T-cell (primary cell): ENCODE data around the gene BRD3. TPM values are rescaled to one million over a fixed set of nuclear protein-coding genes. Genes with fewer than 3 reads are reported as not detected.

ENCODE experiments used
- ATAC-seq, 4 experiments: fragments of 200-7000 bp in 3 of 4; fragments of 150-1000 bp in 1 of 4; cut with Tn5 transposase; replicated peaks in 1 of 4; 1 replicate in 3 of 4; 2 replicates in 1 of 4; pipeline ENCODE4 v1.10.0; 2021; ENCODE audit warnings: moderate library complexity in 3 of 4, mild to moderate bottlenecking in 2 of 4, moderate number of reproducible peaks in 1 of 4
- CTCF ChIA-PET, 2 donors: fragments of 300-600 bp; sonication (Branson Sonifier 250); formaldehyde crosslinking; loops; one replicate each; lab custom pipeline; 2022; ENCODE audit warnings: antibody characterized with exemption in 2 of 2; lab: Charles Lee
- POLR2A ChIA-PET, 2 donors: fragments of 300-600 bp; sonication (Branson Sonifier 250); formaldehyde crosslinking; loops; one replicate each; lab custom pipeline; 2022; ENCODE audit warnings: antibody characterized with exemption in 2 of 2; lab: Charles Lee
- DNase-seq, 35 experiments: peaks; one replicate each; pipeline versions ENCODE4 v3.0.0 to v3.0.0-alpha.2; 2013 to 2023
- H3K27ac ChIP-seq: one replicate; pipeline ENCODE4 v1.5.1; 2013; ENCODE audit warnings: low read length
- H3K27me3 ChIP-seq, 2 experiments: replicated peaks in 1 of 2; 1 replicate in 1 of 2; 2 replicates in 1 of 2; pipeline versions ENCODE4 v1.6.1 to v1.7.0; 2013; ENCODE audit warnings: low read length in 1 of 2, mixed read lengths in 1 of 2; ENCODE audit not compliant: control insufficient read depth in 2 of 2, insufficient read depth in 2 of 2; ENCODE audit errors: extremely low read depth in 1 of 2
- H3K36me3 ChIP-seq, 2 donors: 1 replicate in 1 of 2; 2 replicates in 1 of 2; pipeline versions ENCODE4 v1.6.1 to v1.7.0; 2013; ENCODE audit warnings: low read length in 1 of 2; ENCODE audit not compliant: control insufficient read depth in 2 of 2, insufficient read depth in 1 of 2; ENCODE audit errors: extremely low read depth in 1 of 2
- H3K4me1 ChIP-seq, 2 experiments: 1 replicate in 1 of 2; 2 replicates in 1 of 2; pipeline versions ENCODE4 v1.6.1 to v1.7.0; 2013; ENCODE audit warnings: low read length in 2 of 2, mixed read lengths in 1 of 2; ENCODE audit not compliant: insufficient read depth in 2 of 2, control insufficient read depth in 1 of 2; ENCODE audit errors: extremely low read depth in 1 of 2
- H3K4me3 ChIP-seq, 2 donors: 1 replicate in 1 of 2; 2 replicates in 1 of 2; pipeline versions ENCODE4 v1.5.1 to v1.7.0; 2013; ENCODE audit warnings: mild to moderate bottlenecking in 2 of 2, low read length in 1 of 2, moderate library complexity in 1 of 2; ENCODE audit not compliant: control insufficient read depth in 1 of 2; ENCODE audit errors: extremely low read depth in 1 of 2
- H3K9me3 ChIP-seq: 2 replicates; pipeline ENCODE4 v1.7.0; 2013
- H3K27ac Mint-ChIP-seq, 2 donors: one replicate each; pipeline ENCODE4 v1.8.0; 2020 to 2021; ENCODE audit warnings: mild to moderate bottlenecking in 2 of 2, mixed read lengths in 2 of 2
- H3K27me3 Mint-ChIP-seq, 2 donors: one replicate each; pipeline ENCODE4 v1.8.0; 2021 to 2022; ENCODE audit warnings: mixed read lengths in 2 of 2
- H3K36me3 Mint-ChIP-seq: one replicate; pipeline ENCODE4 v1.8.0; 2021; ENCODE audit warnings: mixed read lengths
- H3K4me1 Mint-ChIP-seq, 3 donors: one replicate each; pipeline ENCODE4 v1.8.0; 2020 to 2022; ENCODE audit warnings: mixed read lengths in 3 of 3, mild to moderate bottlenecking in 1 of 3
- H3K4me3 Mint-ChIP-seq, 3 donors: one replicate each; pipeline ENCODE4 v1.8.0; 2020 to 2022; ENCODE audit warnings: mild to moderate bottlenecking in 3 of 3, mixed read lengths in 3 of 3, moderate library complexity in 3 of 3
- H3K9me3 Mint-ChIP-seq, 3 donors: one replicate each; pipeline ENCODE4 v1.8.0; 2020 to 2022; ENCODE audit warnings: mixed read lengths in 3 of 3
- WGBS: methylation state at CpG from one replicate; pipeline ENCODE4 v1.1.5; 2013; ENCODE audit warnings: missing lambda C conversion rate; ENCODE audit not compliant: insufficient coverage; 5-methylcytosine and 5-hydroxymethylcytosine counted together
- total RNA-seq, 35 experiments: library from RNA in 6 of 35; stranded (reverse) in 6 of 35; fragments of 120-200 nt in 1 of 35; gene quantifications; one replicate each; pipeline versions ENCODE4 v1.2.1 to v1.2.4 and lab custom pipeline; 2013 to 2026

The BRD3 gene
- total RNA-seq, 5 donors from 2014 or later (not counting 1 experiment from before 2014, with no cell fraction given): 33.7 to 63.7 (median 58.2) TPM

DNA sequence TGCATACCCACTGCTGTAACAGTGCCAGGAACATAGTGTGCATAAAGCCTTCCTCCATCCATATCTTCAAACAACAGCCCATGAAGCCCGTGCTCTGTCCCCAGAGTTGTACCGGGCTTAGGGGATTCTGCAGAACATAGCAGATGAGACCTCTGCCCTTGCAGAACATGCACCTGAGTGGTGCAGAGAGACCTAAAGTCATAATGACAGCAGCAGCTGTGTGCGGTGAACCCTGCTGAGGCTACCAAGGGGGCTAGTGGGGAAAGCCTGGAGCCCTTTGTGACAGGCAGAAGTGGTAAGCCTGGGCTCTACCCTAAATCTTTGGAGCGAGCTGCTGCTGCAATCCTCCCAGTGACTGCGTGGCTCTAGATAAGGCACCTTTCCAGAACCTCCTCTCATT lies 32.2 kb upstream of the BRD3 start:
- ATAC-seq (no peak), DNase-seq (no peak)
- Histone ChIP-seq H3K36me3 (no peaks in the 10 kb centered on the region), H3K27ac (no peak overlapping the region), H3K4me1 (no peaks in the 10 kb centered on the region), H3K4me3 (no peak overlapping the region), H3K27me3 (peaks cover 0 to 47% of the 10 kb centered on the region in 2 experiments), H3K9me3 (no peaks in the 10 kb centered on the region)
- Mint-ChIP-seq H3K4me1 (peaks cover 3 to 5% (median 4%) of the 10 kb centered on the region in 3 donors), H3K36me3 (no peaks in the 10 kb centered on the region), H3K4me3 (no peak overlapping the region), H3K27me3 (peaks cover 16 to 26% of the 10 kb centered on the region in 2 donors), H3K9me3 (peaks cover 0 to 3% (median 0%) of the 10 kb centered on the region in 3 donors), H3K27ac (no peak overlapping the region)
- CTCF ChIA-PET: no interaction called here
- POLR2A ChIA-PET: no interaction called here
- 92% methylated on average over 3 of the region's 5 CpGs for WGBS

DNA sequence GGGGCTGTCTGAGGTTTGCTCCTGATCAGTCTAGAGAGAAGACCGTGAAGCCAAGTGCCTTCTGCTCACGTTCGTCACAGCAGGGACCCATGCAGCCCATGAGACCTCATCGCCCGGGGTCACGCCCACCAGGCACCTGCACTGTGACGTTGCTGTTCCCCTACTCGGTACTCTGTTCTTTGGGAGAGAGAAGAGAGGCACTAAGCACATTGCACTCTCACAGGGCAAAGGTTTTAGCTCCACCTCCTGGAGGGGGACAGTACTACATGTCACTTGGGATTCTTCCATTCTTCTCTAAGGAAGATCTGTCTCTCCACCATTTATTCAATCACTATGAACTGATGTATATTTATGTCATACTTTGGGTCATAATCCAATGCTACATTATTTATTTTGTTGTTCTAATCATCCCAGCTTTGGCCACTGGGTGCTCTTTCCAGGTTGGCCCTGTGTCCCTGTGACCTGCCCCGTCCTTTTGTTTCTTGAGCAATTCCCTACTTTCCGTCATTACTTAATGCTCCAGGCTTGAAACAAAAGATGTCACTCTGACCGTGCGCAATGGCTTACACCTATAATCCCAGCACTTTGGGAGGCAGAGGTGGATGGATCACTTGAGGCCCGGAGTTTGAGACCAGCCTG lies 31.4 kb upstream of the BRD3 start:
- CTCF ChIA-PET: no interaction called here
- no peak overlapping the region for H3K27ac ChIP-seq

DNA sequence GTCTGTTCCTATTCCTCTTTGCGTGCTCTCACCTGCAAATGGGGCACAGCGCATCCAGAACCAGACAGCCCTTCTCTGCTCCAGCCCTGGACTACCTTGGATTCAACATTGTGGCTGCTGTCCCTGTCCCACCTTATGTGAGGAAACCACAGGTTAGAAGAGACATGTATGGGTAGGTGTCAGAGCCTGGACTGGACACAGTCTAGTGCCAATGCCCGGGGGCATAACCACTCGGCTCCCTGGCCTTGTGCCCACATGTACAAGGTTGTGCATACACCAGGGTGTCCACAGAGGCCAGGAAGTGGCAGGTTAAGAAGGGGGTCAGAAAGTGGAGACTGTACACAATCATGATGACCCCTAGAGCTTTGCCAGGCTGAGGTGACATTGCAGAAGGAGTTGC lies 22.1 kb upstream of the BRD3 start:
- Histone ChIP-seq H3K4me3 (no peak overlapping the region), H3K9me3 (no peaks in the 10 kb centered on the region), H3K27me3 (peaks cover 0 to 15% of the 10 kb centered on the region in 2 experiments), H3K36me3 (no peaks in the 10 kb centered on the region), H3K27ac (no peak overlapping the region), H3K4me1 (no peaks in the 10 kb centered on the region)
- no peak overlapping the region for H3K27ac Mint-ChIP-seq
- no peaks in the 10 kb centered on the region for H3K4me1 Mint-ChIP-seq
- ChIA-PET CTCF (no interaction called here), POLR2A (no interaction called here)
- no peak for ATAC-seq
- H3K4me3 Mint-ChIP-seq: no peak overlapping the region
- DNase-seq: no peak
- no peaks in the 10 kb centered on the region for H3K36me3 Mint-ChIP-seq
- H3K9me3 Mint-ChIP-seq: no peaks in the 10 kb centered on the region
- WGBS: 78% methylated on average over 3 of the region's 4 CpGs
- peaks cover 22 to 23% of the 10 kb centered on the region in 2 donors for H3K27me3 Mint-ChIP-seq

More for the DNA sequence above, 31.4 kb upstream of the BRD3 start:
- WGBS: 40% methylated on average over 12 of the region's 13 CpGs
- H3K4me3 ChIP-seq: no peak overlapping the region
- Mint-ChIP-seq H3K4me3 (no peak overlapping the region), H3K27ac (no peak overlapping the region), H3K36me3 (no peaks in the 10 kb centered on the region), H3K9me3 (peaks cover 0 to 3% (median 0%) of the 10 kb centered on the region in 3 donors), H3K4me1 (peaks cover 3 to 5% (median 4%) of the 10 kb centered on the region in 3 donors), H3K27me3 (peaks cover 19 to 27% of the 10 kb centered on the region in 2 donors)
- no peaks in the 10 kb centered on the region for H3K4me1 ChIP-seq
- peaks cover 0 to 44% of the 10 kb centered on the region in 2 experiments for H3K27me3 ChIP-seq
- POLR2A ChIA-PET: no interaction called here
- no peaks in the 10 kb centered on the region for H3K9me3 ChIP-seq
- H3K36me3 ChIP-seq: no peaks in the 10 kb centered on the region
- ATAC-seq (peak; percentile 65 to 90 (median 70)), DNase-seq (peak in 34 of 35 experiments; percentile 5 to 76 (median 33))

DNA sequence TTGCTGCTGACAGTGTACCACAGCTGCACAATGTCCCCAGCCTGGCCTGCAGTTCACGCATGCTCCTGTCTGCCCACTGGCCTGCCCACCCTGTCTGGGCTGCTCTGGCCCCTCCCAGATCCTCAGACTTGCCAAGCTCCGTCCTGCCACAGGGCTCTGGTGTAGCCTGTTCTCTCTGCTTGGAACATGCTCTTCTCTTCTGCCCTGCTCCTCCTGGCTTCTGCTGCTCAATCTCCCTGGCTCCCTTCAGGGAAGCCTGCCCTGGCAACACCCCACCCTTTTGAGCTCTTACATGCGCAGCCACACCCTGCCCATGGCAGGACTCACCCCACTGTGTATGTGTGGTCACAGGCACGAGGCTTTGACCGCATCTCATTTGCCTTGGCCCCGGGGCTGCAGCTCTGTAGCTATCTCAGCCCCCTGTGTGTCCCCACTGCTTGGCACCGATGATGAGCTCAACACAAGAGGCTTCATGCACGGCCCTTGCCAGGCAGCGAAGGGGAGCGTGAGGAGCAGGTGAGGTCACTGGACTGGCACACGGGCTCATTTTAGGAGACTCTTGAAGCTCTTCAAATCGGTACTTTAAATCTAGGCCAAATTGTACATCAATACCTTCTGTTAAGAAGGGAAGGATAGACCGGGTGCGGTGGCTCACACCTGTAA lies 20.4 kb upstream of the BRD3 start:
- no peak overlapping the region for H3K4me3 Mint-ChIP-seq

DNA sequence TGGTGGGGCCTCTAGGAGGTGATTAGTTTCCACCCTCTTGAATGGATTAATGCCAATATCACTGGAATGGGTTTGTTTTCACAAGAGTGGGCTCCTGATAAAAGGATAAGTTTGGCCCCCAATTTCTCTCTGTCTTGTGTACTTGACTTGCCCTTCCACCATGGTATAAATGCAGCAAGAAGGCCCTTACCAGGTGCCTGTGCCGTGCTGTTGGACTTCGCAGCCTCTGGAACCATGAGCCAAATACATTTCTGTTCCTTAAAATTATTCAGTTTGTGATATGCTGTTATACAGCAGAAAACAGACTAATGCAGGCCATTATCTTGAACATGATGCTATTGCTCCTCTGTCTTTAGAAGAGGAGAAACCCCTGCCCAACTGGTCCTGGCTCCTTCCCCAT lies 17.8 kb upstream of the BRD3 start:
- no peaks in the 10 kb centered on the region for H3K9me3 ChIP-seq
- Mint-ChIP-seq H3K4me3 (no peak overlapping the region), H3K36me3 (no peaks in the 10 kb centered on the region), H3K4me1 (no peaks in the 10 kb centered on the region), H3K9me3 (no peaks in the 10 kb centered on the region), H3K27ac (no peak overlapping the region), H3K27me3 (peaks cover 8 to 16% of the 10 kb centered on the region in 2 donors)
- WGBS: no CpG with 5 or more reads among the region's 2 CpGs
- ATAC-seq: no peak
- ChIA-PET CTCF (no interaction called here), POLR2A (no interaction called here)
- H3K4me3 ChIP-seq: no peak overlapping the region
- H3K4me1 ChIP-seq: no peaks in the 10 kb centered on the region
- DNase-seq: no peak
- H3K27ac ChIP-seq: no peak overlapping the region
- H3K27me3 ChIP-seq: peaks cover 0 to 17% of the 10 kb centered on the region in 2 experiments
- no peaks in the 10 kb centered on the region for H3K36me3 ChIP-seq

More for the DNA sequence above, 20.4 kb upstream of the BRD3 start:
- no peak overlapping the region for H3K4me3 ChIP-seq
- H3K27ac Mint-ChIP-seq: no peak overlapping the region
- no peaks in the 10 kb centered on the region for H3K9me3 Mint-ChIP-seq
- H3K27ac ChIP-seq: no peak overlapping the region
- H3K9me3 ChIP-seq: no peaks in the 10 kb centered on the region
- ChIA-PET POLR2A (no interaction called here), CTCF (no interaction called here)
- WGBS: 83% methylated on average over 8 of the region's 14 CpGs
- no peaks in the 10 kb centered on the region for H3K36me3 ChIP-seq
- no peaks in the 10 kb centered on the region for H3K36me3 Mint-ChIP-seq
- H3K27me3 Mint-ChIP-seq: peaks cover 12 to 13% of the 10 kb centered on the region in 2 donors
- ATAC-seq (no peak), DNase-seq (no peak)
- no peaks in the 10 kb centered on the region for H3K4me1 Mint-ChIP-seq
- H3K27me3 ChIP-seq: peaks cover 0 to 12% of the 10 kb centered on the region in 2 experiments
- H3K4me1 ChIP-seq: no peaks in the 10 kb centered on the region

DNA sequence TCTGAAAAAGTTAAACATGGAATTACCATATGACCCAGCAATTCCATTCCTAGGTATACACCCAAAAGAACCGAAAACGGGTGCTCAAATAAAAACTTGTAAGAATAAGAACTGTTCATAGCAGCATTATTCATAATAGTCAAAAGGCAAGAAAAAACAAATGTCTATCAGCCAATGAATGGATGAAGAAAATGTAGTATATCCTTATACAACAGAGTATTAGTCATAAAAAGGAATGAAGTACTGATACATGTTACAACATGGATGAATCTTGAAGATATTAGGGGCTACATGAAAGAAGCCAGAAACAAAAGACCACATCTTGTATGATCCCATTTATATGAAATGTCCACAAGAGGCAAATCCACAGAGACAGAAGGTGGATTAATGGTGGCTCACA lies 15.6 kb upstream of the BRD3 start:
- no peak overlapping the region for H3K4me3 ChIP-seq
- H3K4me1 ChIP-seq: no peaks in the 10 kb centered on the region
- H3K36me3 ChIP-seq: no peaks in the 10 kb centered on the region
- peaks cover 0 to 17% of the 10 kb centered on the region in 2 experiments for H3K27me3 ChIP-seq
- H3K9me3 ChIP-seq: no peaks in the 10 kb centered on the region
- no peak for ATAC-seq
- Mint-ChIP-seq H3K27me3 (peaks cover 8 to 20% of the 10 kb centered on the region in 2 donors), H3K4me1 (no peaks in the 10 kb centered on the region), H3K27ac (no peak overlapping the region), H3K36me3 (no peaks in the 10 kb centered on the region), H3K9me3 (peaks cover 6 to 7% (median 7%) of the 10 kb centered on the region in 3 donors), H3K4me3 (no peak overlapping the region)
- no CpG with 5 or more reads among the region's 2 CpGs for WGBS
- no peak overlapping the region for H3K27ac ChIP-seq
- CTCF ChIA-PET: no interaction called here
- no peak for DNase-seq
- POLR2A ChIA-PET: no interaction called here
